SU-DHL-6 (cell line): ENCODE measurements around the gene PTPRN2.

Experiments used
- CTCF ChIP-seq: fragments of 200-600 bp; sonication (generic); IDR thresholded peaks from one replicate; pipeline ENCODE4 v1.5.1; 2017; ENCODE audit warnings: antibody characterized with exemption, mild to moderate bottlenecking, low read length, moderate library complexity; ENCODE audit not compliant: insufficient read depth, poor library complexity, severe bottlenecking
- EZH2phosphoT487 ChIP-seq: fragments of 200-600 bp; sonication (generic), shearing (Covaris generic); conservative IDR thresholded peaks from 2 replicates; pipeline ENCODE4 v1.6.1; 2018; ENCODE audit warnings: mild to moderate bottlenecking, antibody characterized with exemption, low read length, moderate library complexity, mixed read lengths

- TF ChIP-seq CTCF (no peak), EZH2phosphoT487 (no peak)
Observed at GRCh38 chr7:158258411-158259130, 329.1 kb downstream of the PTPRN2 start.
